Chondrocyte (in vitro differentiated cells): ENCODE results near the gene PDSS1. TPM values are rescaled to one million over a fixed set of nuclear protein-coding genes. Genes with fewer than 3 reads are reported as not detected.

Experiments used
- DNase-seq: peaks from one replicate; pipeline ENCODE4 v3.0.0; 2021; ENCODE audit warnings: mixed read lengths, low spot score
- H3K27ac Mint-ChIP-seq: one replicate; pipeline ENCODE4 v1.8.0; 2021; ENCODE audit warnings: mild to moderate bottlenecking, moderate library complexity, mixed read lengths; ENCODE audit not compliant: unreplicated experiment
- H3K27me3 Mint-ChIP-seq: 2 replicates; pipeline ENCODE4 v1.8.0; 2021; ENCODE audit warnings: low read depth, mixed read lengths
- H3K36me3 Mint-ChIP-seq: 2 replicates; pipeline ENCODE4 v1.8.0; 2021; ENCODE audit warnings: low read depth, mixed read lengths
- H3K4me1 Mint-ChIP-seq: 2 replicates; pipeline ENCODE4 v1.8.0; 2021; ENCODE audit warnings: low read depth, mild to moderate bottlenecking, mixed read lengths
- H3K4me3 Mint-ChIP-seq: one replicate; pipeline ENCODE4 v1.8.0; 2021; ENCODE audit warnings: mild to moderate bottlenecking, moderate library complexity, mixed read lengths; ENCODE audit not compliant: unreplicated experiment
- H3K9me3 Mint-ChIP-seq: 2 replicates; pipeline ENCODE4 v1.8.0; 2021; ENCODE audit warnings: low read depth, mixed read lengths
- CTCF ChIP-seq: fragments of 200-600 bp; sonication (generic); IDR thresholded peaks from 2 replicates; pipeline ENCODE4 v1.5.0; 2021; ENCODE audit warnings: antibody characterized with exemption, mild to moderate bottlenecking, moderate library complexity
- total RNA-seq: library from RNA; stranded (reverse); gene quantifications from 3 replicates; pipeline ENCODE4 v1.2.1, GENCODE V29; 2021

The PDSS1 gene
- total RNA-seq, 1 donor from 2014 or later, result 2.9 TPM

GRCh38 chr10:26733750-26734568 lies 36.5 kb downstream of the PDSS1 start:
- H3K36me3 Mint-ChIP-seq, result peaks cover 14% of the 10 kb centered on the region
- H3K4me3 Mint-ChIP-seq, result no peak overlapping the region
- H3K27me3 Mint-ChIP-seq, result no peaks in the 10 kb centered on the region
- DNase-seq, result no peak
- no peak for TF ChIP-seq CTCF
- H3K27ac Mint-ChIP-seq, result no peak overlapping the region
- H3K9me3 Mint-ChIP-seq, result no peaks in the 10 kb centered on the region
- no peaks in the 10 kb centered on the region for H3K4me1 Mint-ChIP-seq

GRCh38 chr10:26735435-26735834 lies 37.9 kb downstream of the PDSS1 start:
- H3K27me3 Mint-ChIP-seq, result no peaks in the 10 kb centered on the region
- no peak for DNase-seq
- H3K4me1 Mint-ChIP-seq, result no peaks in the 10 kb centered on the region
- no peaks in the 10 kb centered on the region for H3K9me3 Mint-ChIP-seq
- H3K36me3 Mint-ChIP-seq, result peaks cover 13% of the 10 kb centered on the region
- no peak overlapping the region for H3K27ac Mint-ChIP-seq
- TF ChIP-seq CTCF, result no peak
- no peak overlapping the region for H3K4me3 Mint-ChIP-seq

GRCh38 chr10:26737730-26738129 lies 40.2 kb downstream of the PDSS1 start:
- H3K4me1 Mint-ChIP-seq, result no peaks in the 10 kb centered on the region
- no peaks in the 10 kb centered on the region for H3K9me3 Mint-ChIP-seq
- DNase-seq, result no peak

GRCh38 chr10:26738301-26738911 lies 40.9 kb downstream of the PDSS1 start:
- no peak for TF ChIP-seq CTCF
- H3K27me3 Mint-ChIP-seq, result no peaks in the 10 kb centered on the region
- DNase-seq, result no peak
- H3K36me3 Mint-ChIP-seq, result peaks cover 13% of the 10 kb centered on the region
- H3K4me3 Mint-ChIP-seq, result no peak overlapping the region
- no peaks in the 10 kb centered on the region for H3K9me3 Mint-ChIP-seq
- no peaks in the 10 kb centered on the region for H3K4me1 Mint-ChIP-seq
- peak overlapping the region; percentile 18 for H3K27ac Mint-ChIP-seq

More at GRCh38 chr10:26737730-26738129, 40.2 kb downstream of the PDSS1 start:
- H3K36me3 Mint-ChIP-seq, result peaks cover 13% of the 10 kb centered on the region
- H3K27me3 Mint-ChIP-seq, result no peaks in the 10 kb centered on the region
- H3K4me3 Mint-ChIP-seq, result no peak overlapping the region
- no peak for TF ChIP-seq CTCF
- peak overlapping the region; percentile 17 for H3K27ac Mint-ChIP-seq

GRCh38 chr10:26739071-26739631 lies 41.6 kb downstream of the PDSS1 start:
- H3K27ac Mint-ChIP-seq, result peak overlapping the region; percentile 38
- H3K4me3 Mint-ChIP-seq, result no peak overlapping the region
- no peak for DNase-seq
- no peaks in the 10 kb centered on the region for H3K27me3 Mint-ChIP-seq
- H3K4me1 Mint-ChIP-seq, result no peaks in the 10 kb centered on the region
- H3K9me3 Mint-ChIP-seq, result no peaks in the 10 kb centered on the region
- no peak for TF ChIP-seq CTCF
- peaks cover 18% of the 10 kb centered on the region for H3K36me3 Mint-ChIP-seq
